GM23338 (cell line): ENCODE measurements around the gene SSH2. TPM values are rescaled to one million over a fixed set of nuclear protein-coding genes. Genes with fewer than 3 reads are reported as not detected.
A peak's percentile ranks its signal among the peaks of the same experiment; 100 is the strongest.

Experiments
- ATAC-seq: fragments of 200-7000 bp; cut with Tn5 transposase; 3 replicates; pipeline ENCODE4 v1.9.1; 2020
- DNase-seq: peaks from one replicate; pipeline ENCODE4 v3.0.0-alpha.2; 2015; ENCODE audit warnings: low spot score
- H2AFZ ChIP-seq: fragments of 200-600 bp; sonication (generic); 2 replicates; pipeline ENCODE4 v1.8.0; 2016; ENCODE audit warnings: antibody characterized with exemption, mild to moderate bottlenecking, moderate library complexity
- H3F3A ChIP-seq: fragments of 200-600 bp; sonication (generic); replicated peaks from 2 replicates; pipeline ENCODE4 v1.8.0; 2017; ENCODE audit warnings: antibody characterized with exemption, mixed run types, low read depth
- H3K27ac ChIP-seq: fragments of 200-600 bp; sonication (generic); 2 replicates; pipeline ENCODE4 v1.6.1; 2016; ENCODE audit warnings: low read depth
- H3K27me3 ChIP-seq: fragments of 200-600 bp; sonication (generic); 2 replicates; pipeline ENCODE4 v1.8.0; 2016; ENCODE audit warnings: mild to moderate bottlenecking, mixed run types, moderate library complexity; ENCODE audit not compliant: insufficient read depth
- H3K36me3 ChIP-seq: fragments of 200-600 bp; sonication (generic); 2 replicates; pipeline ENCODE4 v1.8.0; 2016; ENCODE audit warnings: mild to moderate bottlenecking; ENCODE audit not compliant: insufficient read depth
- H3K4me1 ChIP-seq: fragments of 200-600 bp; sonication (generic); 2 replicates; pipeline ENCODE4 v1.8.0; 2016; ENCODE audit warnings: mild to moderate bottlenecking, moderate library complexity; ENCODE audit not compliant: insufficient read depth
- H3K4me2 ChIP-seq: fragments of 200-600 bp; sonication (generic); 2 replicates; pipeline ENCODE4 v1.7.1; 2017; ENCODE audit warnings: mixed run types
- H3K4me3 ChIP-seq: fragments of 200-600 bp; sonication (generic); 2 replicates; pipeline ENCODE4 v1.6.1; 2016; ENCODE audit warnings: mixed run types
- H3K79me2 ChIP-seq: fragments of 200-600 bp; sonication (generic); replicated peaks from 2 replicates; pipeline ENCODE4 v1.8.0; 2017; ENCODE audit warnings: mild to moderate bottlenecking; ENCODE audit not compliant: insufficient read depth
- H3K9me2 ChIP-seq: fragments of 200-600 bp; sonication (generic); 2 replicates; pipeline ENCODE4 v1.8.0; 2017; ENCODE audit not compliant: insufficient read depth
- H4K20me1 ChIP-seq: fragments of 200-600 bp; sonication (generic); replicated peaks from 2 replicates; pipeline ENCODE4 v1.8.0; 2017; ENCODE audit warnings: mild to moderate bottlenecking; ENCODE audit not compliant: insufficient read depth
- H3K27ac Mint-ChIP-seq: 2 replicates; pipeline ENCODE4 v1.8.0; 2020; ENCODE audit warnings: inconsistent platforms, mild to moderate bottlenecking, moderate library complexity, mixed read lengths
- H3K27me3 Mint-ChIP-seq: 3 replicates; pipeline ENCODE4 v1.8.0; 2022; ENCODE audit warnings: low read depth, mild to moderate bottlenecking, moderate library complexity, mixed read lengths, inconsistent platforms; ENCODE audit not compliant: insufficient read depth, poor library complexity
- H3K36me3 Mint-ChIP-seq: 3 replicates; pipeline ENCODE4 v1.8.0; 2021; ENCODE audit warnings: low read depth, mild to moderate bottlenecking, inconsistent platforms, moderate library complexity, mixed read lengths
- H3K4me1 Mint-ChIP-seq: 3 replicates; pipeline ENCODE4 v1.8.0; 2020; ENCODE audit warnings: mild to moderate bottlenecking, inconsistent platforms, mixed read lengths
- H3K4me3 Mint-ChIP-seq: 3 replicates; pipeline ENCODE4 v1.8.0; 2021; ENCODE audit warnings: moderate library complexity, mild to moderate bottlenecking, inconsistent platforms, mixed read lengths
- H3K9me3 Mint-ChIP-seq: 3 replicates; pipeline ENCODE4 v1.8.0; 2020; ENCODE audit warnings: moderate library complexity, mild to moderate bottlenecking, inconsistent platforms, mixed read lengths
- CREB1 ChIP-seq: fragments of 250-450 bp; sonication (Bioruptor Pico); IDR thresholded peaks from 2 replicates; pipeline ENCODE4 v1.5.0; 2020; ENCODE audit warnings: low read depth, mild to moderate bottlenecking, moderate library complexity
- CTCF ChIP-seq, 2 experiments: fragments of 200-600 bp in 1 of 2; sonication (generic) in 1 of 2; conservative IDR thresholded peaks; 2 replicates each; pipeline versions ENCODE4 v1.5.1 to v1.6.1; 2016 to 2017; ENCODE audit warnings: antibody characterized with exemption in 2 of 2, low read depth in 2 of 2, mild to moderate bottlenecking in 2 of 2, moderate library complexity in 1 of 2
- ETS1 ChIP-seq: IDR thresholded peaks from 2 replicates; pipeline ENCODE4 v1.6.1; 2016; ENCODE audit warnings: antibody characterized with exemption
- EZH2phosphoT487 ChIP-seq: fragments of 200-600 bp; sonication (generic); IDR thresholded peaks from one replicate; pipeline ENCODE4 v1.8.1; 2018; ENCODE audit warnings: antibody characterized with exemption; ENCODE audit not compliant: unreplicated experiment
- JUNB ChIP-seq: IDR thresholded peaks from one replicate; pipeline ENCODE4 v1.6.1; 2016; ENCODE audit warnings: antibody characterized with exemption; ENCODE audit not compliant: unreplicated experiment
- NANOG ChIP-seq: IDR thresholded peaks from 2 replicates; pipeline ENCODE4 v1.6.1; 2016; ENCODE audit warnings: antibody characterized with exemption, borderline replicate concordance
- POLR2AphosphoS5 ChIP-seq: IDR thresholded peaks from 2 replicates; pipeline ENCODE4 v1.6.1; 2016; ENCODE audit warnings: antibody characterized with exemption, low read depth
- REST ChIP-seq: IDR thresholded peaks from one replicate; pipeline ENCODE4 v1.6.1; 2018; ENCODE audit warnings: antibody characterized with exemption; ENCODE audit not compliant: unreplicated experiment
- STAT1 ChIP-seq: IDR thresholded peaks from one replicate; pipeline ENCODE4 v1.6.1; 2016; ENCODE audit warnings: antibody characterized with exemption; ENCODE audit not compliant: unreplicated experiment
- ZNF331 ChIP-seq: fragments of 250-450 bp; sonication (Bioruptor Pico); IDR thresholded peaks from 2 replicates; pipeline ENCODE4 v1.5.0; 2020; ENCODE audit warnings: low read depth, mild to moderate bottlenecking, moderate library complexity
- ZNF462 ChIP-seq: fragments of 250-450 bp; sonication (Bioruptor Pico); IDR thresholded peaks from 2 replicates; pipeline ENCODE4 v1.5.0; 2020; ENCODE audit warnings: mild to moderate bottlenecking, moderate library complexity
- polyA plus RNA-seq: library from polyadenylated mRNA; unstranded; fragments of >200 nt; fragmentation: Nextera tagmentation; extraction: Ambion mirVana; gene quantifications from 2 replicates; pipeline ENCODE4 v1.2.1, GENCODE V29; 2016
- total RNA-seq: library from RNA; depleted of rRNA; stranded (reverse); fragments of >200 nt; shearing (Covaris generic); gene quantifications from 2 replicates; pipeline ENCODE4 v1.2.3, GENCODE V29; 2014

Gene SSH2
- total and polyA plus RNA-seq, 2 experiments from 2014 or later, result 9.9 to 12.1 TPM

- no peak for TF ChIP-seq REST
- no peak for TF ChIP-seq ETS1
- no peak for TF ChIP-seq EZH2phosphoT487
- no peak for TF ChIP-seq CREB1 (CRISPR knock-in tag)
Observed at GRCh38 chr17:29596811-29597210, 333.2 kb downstream of the SSH2 start (continued).

GRCh38 chr17:29595943-29596774, 333.9 kb downstream of the SSH2 start:
- no peak for DNase-seq
- Histone ChIP-seq H3K9me2 (no peaks in the 10 kb centered on the region), H3K4me2 (peak overlapping the region; percentile 79), H3K27ac (no peak overlapping the region), H3K79me2 (peaks cover 28% of the 10 kb centered on the region), H3K4me1 (peaks cover 46% of the 10 kb centered on the region), H2AFZ (no peak overlapping the region), H3K4me3 (no peak overlapping the region), H3K36me3 (no peaks in the 10 kb centered on the region), H3K27me3 (no peaks in the 10 kb centered on the region), H4K20me1 (peaks cover 8% of the 10 kb centered on the region; the same call in 1 of the 2 replicates), H3F3A (peaks cover 19% of the 10 kb centered on the region)
- Mint-ChIP-seq H3K27ac (no peak overlapping the region), H3K27me3 (peaks cover 23% of the 10 kb centered on the region), H3K36me3 (no peaks in the 10 kb centered on the region), H3K9me3 (no peaks in the 10 kb centered on the region), H3K4me3 (no peak overlapping the region; the same call in 2 of the 3 replicates), H3K4me1 (peaks cover 45% of the 10 kb centered on the region)
- no peak for ATAC-seq
- TF ChIP-seq ZNF462, result no peak
- no peak for TF ChIP-seq EZH2phosphoT487
- TF ChIP-seq CREB1 (CRISPR knock-in tag), result no peak
- no peak for TF ChIP-seq JUNB
- no peak for TF ChIP-seq CTCF (conservative IDR thresholded peaks at IDR 0.05; ENCODE audit: low read depth in 2 of 2)
- no peak for TF ChIP-seq POLR2AphosphoS5
- no peak for TF ChIP-seq ZNF331 (CRISPR knock-in tag)
- TF ChIP-seq STAT1, result no peak
- no peak for TF ChIP-seq NANOG
